Duodenal mucosa (tissue), 2 donors: ENCODE results near the gene GANC.
"Not testable (repeated sequence)": the region's sequence is repeated elsewhere in the genome, so short reads cannot be mapped to it uniquely, and the experiment has no call there.

Source experiments
- H3K27ac ChIP-seq: one replicate; pipeline ENCODE4 v1.7.0; 2013; ENCODE audit warnings: low read depth, low read length
- H3K27me3 ChIP-seq, 2 donors: one replicate each; pipeline ENCODE4 v1.7.0; 2013; ENCODE audit warnings: low read length in 2 of 2, control low read depth in 1 of 2; ENCODE audit not compliant: insufficient read depth in 2 of 2, control insufficient read depth in 1 of 2
- H3K36me3 ChIP-seq, 2 donors: one replicate each; pipeline ENCODE4 v1.7.0; 2013; ENCODE audit warnings: low read length in 2 of 2, control low read depth in 1 of 2; ENCODE audit not compliant: insufficient read depth in 2 of 2, control insufficient read depth in 1 of 2
- H3K4me1 ChIP-seq, 2 donors: one replicate each; pipeline ENCODE4 v1.7.0; 2013; ENCODE audit warnings: low read length in 2 of 2, control low read depth in 1 of 2; ENCODE audit not compliant: insufficient read depth in 2 of 2, control insufficient read depth in 1 of 2
- H3K4me3 ChIP-seq, 2 donors: one replicate each; pipeline ENCODE4 v1.7.0; 2013; ENCODE audit warnings: low read length in 2 of 2, low read depth in 1 of 2
- H3K9ac ChIP-seq, 2 donors: one replicate each; pipeline ENCODE4 v1.7.0; 2013; ENCODE audit warnings: low read length in 2 of 2, low read depth in 1 of 2
- H3K9me3 ChIP-seq, 2 donors: one replicate each; pipeline ENCODE4 v1.7.0; 2013; ENCODE audit warnings: low read length in 2 of 2, control low read depth in 1 of 2; ENCODE audit not compliant: control insufficient read depth in 1 of 2

GANC gene

DNA sequence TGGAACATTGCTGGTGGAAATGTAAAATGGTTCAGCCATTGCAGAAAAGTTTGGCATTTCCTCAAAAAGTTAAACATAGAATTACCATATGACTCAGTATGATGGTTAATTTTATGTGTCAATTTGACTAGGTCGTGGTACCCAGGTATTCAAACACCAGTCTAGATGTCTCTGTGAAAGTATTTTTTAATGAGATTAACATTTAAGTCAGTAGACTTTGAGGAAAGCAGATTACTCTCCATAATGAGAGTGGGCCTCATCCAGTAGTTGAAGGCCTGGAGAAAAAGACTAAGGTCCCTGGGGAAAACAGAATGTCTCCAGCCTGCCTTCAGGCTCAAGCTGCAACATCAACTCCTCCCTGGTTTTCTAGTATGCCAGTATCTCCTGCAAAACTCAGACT is 42.5 kb downstream of the GANC start:
- H3K4me1 ChIP-seq, result no peaks in the 10 kb centered on the region
- H3K27ac ChIP-seq, result no peak overlapping the region
- no peak overlapping the region for H3K4me3 ChIP-seq
- H3K9me3 ChIP-seq, result no peaks in the 10 kb centered on the region
- no peak overlapping the region for H3K9ac ChIP-seq
- peaks cover 5 to 18% of the 10 kb centered on the region in 2 donors for H3K36me3 ChIP-seq
- no peaks in the 10 kb centered on the region for H3K27me3 ChIP-seq

DNA sequence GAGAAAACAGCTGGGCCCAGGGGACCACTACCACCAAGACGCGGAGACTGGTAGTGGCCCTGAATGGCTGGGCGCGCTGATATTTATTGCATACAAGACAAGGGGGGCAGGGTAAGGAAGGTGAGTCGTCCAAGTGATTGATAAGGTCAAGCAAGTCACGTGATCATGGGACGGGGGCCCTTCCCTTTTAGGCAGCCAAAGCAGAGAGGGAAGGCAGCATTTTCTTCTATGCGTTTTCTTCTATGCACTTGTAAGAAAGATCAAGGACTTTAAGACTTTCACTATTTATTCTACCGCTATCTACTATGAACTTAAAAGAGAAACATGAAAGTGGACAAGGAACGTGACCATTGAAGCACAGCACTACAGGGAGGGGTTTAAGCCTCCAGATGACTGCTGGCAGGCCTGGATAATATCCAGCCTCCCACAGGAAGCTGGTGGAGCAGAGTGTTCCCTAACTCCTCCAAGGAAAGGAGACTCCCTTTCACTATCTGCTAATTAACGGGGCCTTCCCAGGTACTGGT is 43.3 kb downstream of the GANC start:
- H3K4me1 ChIP-seq, H3K9me3 ChIP-seq, H3K4me3 ChIP-seq, H3K27ac ChIP-seq, H3K9ac ChIP-seq, H3K27me3 ChIP-seq: not testable (repeated sequence)
- peaks cover 0 to 12% of the 10 kb centered on the region in 2 donors for H3K36me3 ChIP-seq

DNA sequence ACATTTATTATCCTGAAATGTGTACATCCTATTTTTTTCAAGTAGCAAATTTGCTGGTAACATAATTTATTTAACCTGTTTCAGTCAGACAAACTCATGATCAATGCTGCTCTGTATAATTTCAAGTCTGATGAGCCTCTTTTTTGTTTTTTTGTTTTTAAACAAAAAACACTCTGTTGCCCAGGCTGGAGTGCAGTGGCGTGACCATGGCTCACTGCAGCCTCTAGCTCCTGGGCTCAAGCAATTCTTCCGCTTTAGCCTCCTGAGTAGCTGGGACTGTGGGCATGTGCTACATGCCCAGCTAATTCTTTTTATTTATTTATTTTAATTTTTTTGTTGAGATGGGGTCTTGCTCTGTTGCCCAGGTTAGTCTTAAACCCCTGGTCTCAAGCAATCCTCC is 46.2 kb downstream of the GANC start:
- Histone ChIP-seq H3K36me3 (peaks cover 0 to 25% of the 10 kb centered on the region in 2 donors), H3K27ac (no peak overlapping the region), H3K4me3 (no peak overlapping the region)

DNA sequence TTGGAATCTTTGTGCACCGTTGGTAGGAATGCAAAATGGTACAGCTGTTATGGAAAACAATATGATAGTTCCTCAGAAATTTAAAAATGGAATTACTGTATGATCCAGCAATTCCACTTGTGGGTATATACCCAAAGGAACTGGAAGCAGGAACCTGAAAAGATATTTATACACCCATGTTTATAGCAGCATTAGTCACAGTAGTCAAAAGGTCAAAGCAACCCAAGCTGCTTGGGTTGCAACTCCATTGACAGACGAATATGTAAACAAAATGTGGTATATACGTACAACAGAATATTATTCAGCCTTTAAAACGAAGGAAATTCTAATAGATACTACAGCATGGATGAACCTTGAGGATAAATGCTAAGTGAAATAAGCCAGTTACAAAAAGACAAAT is 51.3 kb downstream of the GANC start:
- H3K36me3 ChIP-seq, result peaks cover 4 to 52% of the 10 kb centered on the region in 2 donors
- no peaks in the 10 kb centered on the region for H3K27me3 ChIP-seq
- no peaks in the 10 kb centered on the region for H3K9me3 ChIP-seq
- no peak overlapping the region for H3K4me3 ChIP-seq
- H3K4me1 ChIP-seq, result no peaks in the 10 kb centered on the region
- H3K27ac ChIP-seq, result no peak overlapping the region
- H3K9ac ChIP-seq, result no peak overlapping the region

More for the DNA sequence above, 46.2 kb downstream of the GANC start:
- Histone ChIP-seq H3K4me1 (no peaks in the 10 kb centered on the region), H3K27me3 (no peaks in the 10 kb centered on the region), H3K9ac (no peak overlapping the region), H3K9me3 (no peaks in the 10 kb centered on the region)

DNA sequence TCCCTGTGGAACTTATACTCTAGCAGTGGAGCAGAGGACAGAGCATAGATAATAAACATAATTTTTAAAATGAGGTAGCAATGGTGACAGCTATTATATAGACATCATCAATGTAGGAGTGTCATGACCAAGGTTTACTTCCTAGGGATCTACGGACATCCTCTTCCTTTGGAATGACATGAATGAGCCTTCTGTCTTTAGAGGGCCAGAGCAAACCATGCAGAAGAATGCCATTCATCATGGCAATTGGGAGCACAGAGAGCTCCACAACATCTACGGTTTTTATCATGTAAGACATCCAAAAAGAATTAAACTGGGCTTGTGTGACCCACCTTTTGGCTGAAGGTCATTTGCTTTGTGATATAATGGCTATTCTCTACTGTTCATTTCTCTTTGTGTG is 56.2 kb downstream of the GANC start:
- no peak overlapping the region for H3K9ac ChIP-seq

DNA sequence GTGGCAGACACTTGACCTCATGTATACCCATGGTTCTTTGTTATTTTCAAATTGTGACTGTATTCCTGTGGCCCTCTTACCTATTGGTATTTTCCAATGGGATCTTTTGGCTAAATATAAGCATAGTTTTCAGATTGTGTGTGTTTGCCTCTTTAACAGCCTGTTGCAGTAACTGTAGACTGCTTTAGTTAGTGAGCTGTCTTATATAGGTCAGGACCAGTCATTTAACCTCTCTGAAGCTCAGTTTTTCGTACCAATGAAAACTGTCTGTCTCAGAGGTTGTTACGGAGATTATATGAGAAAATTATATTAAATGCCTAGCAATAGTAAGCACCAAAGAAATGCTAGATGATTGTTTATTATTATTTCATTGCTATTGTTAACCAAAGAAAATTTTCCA is 57.0 kb downstream of the GANC start:
- peaks cover 0 to 3% of the 10 kb centered on the region in 2 donors for H3K9me3 ChIP-seq
- peaks cover 9 to 40% of the 10 kb centered on the region in 2 donors for H3K36me3 ChIP-seq
- H3K27me3 ChIP-seq, result no peaks in the 10 kb centered on the region
- H3K4me3 ChIP-seq, result no peak overlapping the region
- no peaks in the 10 kb centered on the region for H3K4me1 ChIP-seq
- H3K9ac ChIP-seq, result no peak overlapping the region
- H3K27ac ChIP-seq, result no peak overlapping the region

More for the DNA sequence above, 56.2 kb downstream of the GANC start:
- Histone ChIP-seq H3K36me3 (peaks cover 9 to 37% of the 10 kb centered on the region in 2 donors), H3K9me3 (no peaks in the 10 kb centered on the region), H3K27ac (no peak overlapping the region), H3K4me3 (no peak overlapping the region), H3K4me1 (no peaks in the 10 kb centered on the region), H3K27me3 (no peaks in the 10 kb centered on the region)

DNA sequence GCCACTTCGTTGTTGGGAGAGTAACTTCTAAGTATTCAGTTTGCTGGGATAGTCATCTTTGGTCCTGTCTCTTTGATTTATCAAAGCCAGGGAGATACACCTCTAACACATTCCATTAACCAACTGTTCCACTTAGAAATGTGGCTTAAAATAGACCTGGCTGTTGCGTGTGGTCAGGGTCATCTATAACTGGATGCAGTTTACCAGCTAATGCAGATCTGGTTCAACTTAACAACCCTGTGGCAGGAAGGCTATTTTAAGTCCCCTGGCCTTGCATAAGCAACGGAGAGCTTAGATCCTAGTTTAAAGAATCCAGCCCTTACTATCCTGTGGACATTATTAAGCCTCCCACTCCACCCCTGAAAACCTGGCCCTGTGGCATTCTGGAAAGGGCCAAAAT is 58.2 kb downstream of the GANC start:
- Histone ChIP-seq H3K4me3 (no peak overlapping the region), H3K9ac (no peak overlapping the region), H3K9me3 (peaks cover 3 to 10% of the 10 kb centered on the region in 2 donors), H3K27ac (no peak overlapping the region), H3K36me3 (peaks cover 9 to 32% of the 10 kb centered on the region in 2 donors), H3K27me3 (no peaks in the 10 kb centered on the region), H3K4me1 (no peaks in the 10 kb centered on the region)

DNA sequence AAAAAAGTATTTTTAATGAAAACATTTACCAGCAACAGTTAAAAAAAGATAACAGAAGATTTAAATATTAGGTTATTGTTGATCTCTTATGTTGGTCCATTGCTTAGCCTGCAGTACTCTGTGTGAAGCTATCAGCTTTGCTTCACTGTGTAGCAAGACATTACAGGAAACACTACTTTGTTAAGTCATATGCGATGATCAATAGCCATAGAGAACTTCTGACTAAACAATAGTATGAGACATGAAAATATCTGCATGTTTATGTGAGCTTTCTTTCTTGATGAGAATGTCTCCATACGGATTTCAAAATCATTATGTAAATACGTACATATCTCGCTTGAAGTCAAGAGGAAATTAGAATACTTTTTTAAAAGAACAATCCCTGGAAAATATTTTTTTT is 59.3 kb downstream of the GANC start:
- no peak overlapping the region for H3K4me3 ChIP-seq
- no peak overlapping the region for H3K9ac ChIP-seq
- peaks cover 3 to 10% of the 10 kb centered on the region in 2 donors for H3K9me3 ChIP-seq
- peaks cover 5 to 21% of the 10 kb centered on the region in 2 donors for H3K36me3 ChIP-seq
- no peak overlapping the region for H3K27ac ChIP-seq
- H3K27me3 ChIP-seq, result no peaks in the 10 kb centered on the region
- no peaks in the 10 kb centered on the region for H3K4me1 ChIP-seq

DNA sequence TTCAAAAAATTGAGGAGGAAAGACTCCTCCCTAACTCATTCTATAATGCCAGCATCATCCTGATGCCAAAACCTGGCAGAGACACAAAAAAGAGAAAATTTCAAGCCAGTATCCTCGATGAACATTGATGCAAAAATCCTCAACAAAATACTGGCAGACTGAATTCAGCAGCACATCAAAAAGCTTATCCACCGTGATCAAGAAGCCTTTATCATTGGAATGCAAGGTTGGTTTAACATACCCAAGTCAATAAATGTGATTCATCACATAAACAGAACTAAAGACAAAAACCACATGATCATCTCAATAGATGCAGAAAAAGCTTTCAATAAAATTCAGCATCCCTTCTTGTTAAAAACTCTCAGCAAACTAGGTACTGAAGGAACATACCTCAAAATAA is 62.1 kb downstream of the GANC start:
- no peaks in the 10 kb centered on the region for H3K27me3 ChIP-seq
- H3K4me3 ChIP-seq, result no peak overlapping the region
- H3K9ac ChIP-seq, result no peak overlapping the region
- peaks cover 3 to 10% of the 10 kb centered on the region in 2 donors for H3K9me3 ChIP-seq
- no peak overlapping the region for H3K27ac ChIP-seq
- no peaks in the 10 kb centered on the region for H3K4me1 ChIP-seq
- peaks cover 5 to 12% of the 10 kb centered on the region in 2 donors for H3K36me3 ChIP-seq

DNA sequence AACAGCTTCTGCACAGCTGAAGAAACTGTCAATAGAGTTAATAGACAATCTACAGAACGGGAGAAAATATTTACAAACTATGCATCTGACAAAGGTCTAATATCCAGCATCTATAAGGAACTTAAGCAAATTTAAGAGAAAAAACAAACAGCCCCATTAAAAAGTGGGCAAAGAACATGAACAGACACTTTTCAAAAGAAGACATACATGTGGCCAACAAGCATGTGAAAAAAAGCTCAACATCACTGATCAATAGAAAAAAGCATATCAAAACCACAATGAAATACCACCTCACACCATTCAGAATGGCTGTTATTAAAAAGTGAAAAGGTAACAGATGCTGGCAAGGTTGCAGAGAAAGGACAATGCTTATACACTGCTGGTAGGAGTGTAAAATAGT is 63.6 kb downstream of the GANC start:
- H3K27me3 ChIP-seq, H3K36me3 ChIP-seq, H3K4me1 ChIP-seq, H3K27ac ChIP-seq, H3K4me3 ChIP-seq, H3K9ac ChIP-seq: not testable (repeated sequence)
- H3K9me3 ChIP-seq, result peaks cover 3 to 10% of the 10 kb centered on the region in 2 donors

DNA sequence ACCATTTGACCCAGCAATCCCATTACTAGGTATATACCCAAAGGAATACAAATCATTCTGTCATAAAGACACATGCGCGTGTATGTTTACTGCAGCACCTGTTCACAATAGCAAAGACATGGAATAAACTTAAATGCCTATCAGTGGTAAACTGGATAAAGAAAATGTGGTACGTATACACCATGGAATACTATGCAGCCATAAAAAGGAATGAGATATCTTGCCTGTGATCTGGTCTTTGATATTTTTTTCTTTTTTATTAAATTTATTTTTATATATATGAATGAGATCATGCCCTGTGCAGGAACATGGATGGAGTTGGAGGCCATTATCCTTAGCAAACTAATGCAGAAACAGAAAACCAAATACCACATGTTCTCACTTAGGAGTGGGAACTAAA is 64.1 kb downstream of the GANC start:
- H3K4me1 ChIP-seq, H3K27ac ChIP-seq, H3K9ac ChIP-seq, H3K27me3 ChIP-seq, H3K4me3 ChIP-seq, H3K36me3 ChIP-seq: not testable (repeated sequence)
- peaks cover 3 to 10% of the 10 kb centered on the region in 2 donors for H3K9me3 ChIP-seq
